ENCODE results near the gene DLG2. TPM values are rescaled to one million over a fixed set of nuclear protein-coding genes. Genes with fewer than 3 reads are reported as not detected.

Gene DLG2
- total and polyA plus RNA-seq, 9 of the 15 experiments (the other 6 are each of a cell fraction or from before 2014, with no cell fraction given): 0.52 to 1.6 (median 0.95) TPM

DNA sequence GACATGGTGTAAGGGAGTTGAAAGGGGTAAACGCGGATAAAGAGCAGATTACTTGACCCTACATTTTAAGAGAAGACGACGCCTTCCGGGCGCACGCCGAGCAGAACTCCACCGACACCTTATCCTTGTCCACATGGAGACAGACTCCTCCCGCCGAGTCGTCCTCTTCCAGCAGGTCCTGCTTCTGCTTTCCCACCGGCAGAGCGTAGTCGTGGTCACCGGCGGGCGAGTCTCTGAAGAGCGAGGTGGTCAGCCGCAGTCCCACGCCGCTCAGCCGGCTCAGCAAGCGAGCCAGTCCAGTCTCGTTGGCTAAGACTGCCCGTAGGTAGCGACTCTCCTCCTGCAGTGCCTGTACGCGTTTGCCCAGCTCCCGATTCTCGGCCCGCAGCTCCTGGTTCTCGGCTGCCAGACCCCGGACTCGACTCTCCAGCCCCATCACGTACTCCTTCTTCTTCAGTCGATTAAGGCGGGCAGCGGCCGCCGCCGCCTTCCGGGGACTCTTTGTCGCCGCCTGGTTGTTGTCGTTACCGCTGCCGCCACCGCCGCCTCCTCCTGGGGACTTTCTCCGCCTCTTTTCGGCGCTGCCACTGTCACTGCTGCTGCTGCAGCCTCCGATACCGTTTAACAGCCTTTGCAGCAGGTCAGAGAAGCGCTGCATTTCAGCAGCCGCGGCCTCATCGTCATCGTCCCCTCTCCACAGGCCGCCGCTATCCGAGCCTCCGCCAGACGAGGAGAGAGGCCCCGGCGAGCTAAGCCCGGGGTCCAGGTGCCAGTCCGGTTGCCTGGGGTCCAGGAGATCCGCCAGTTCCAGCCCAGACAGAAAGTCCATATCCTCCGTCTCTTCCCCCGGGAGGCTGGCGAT is 36.8 kb upstream of the DLG2 start (continued):
- TF ChIP-seq ZNF778 (CRISPR knock-in tag; IDR thresholded peaks at IDR 0.05): no peak
- TF ChIP-seq SRSF7 (optimal IDR thresholded peaks at IDR 0.05; ENCODE audit: low read depth, low read length): no peak
- TF ChIP-seq, protein P1, sequence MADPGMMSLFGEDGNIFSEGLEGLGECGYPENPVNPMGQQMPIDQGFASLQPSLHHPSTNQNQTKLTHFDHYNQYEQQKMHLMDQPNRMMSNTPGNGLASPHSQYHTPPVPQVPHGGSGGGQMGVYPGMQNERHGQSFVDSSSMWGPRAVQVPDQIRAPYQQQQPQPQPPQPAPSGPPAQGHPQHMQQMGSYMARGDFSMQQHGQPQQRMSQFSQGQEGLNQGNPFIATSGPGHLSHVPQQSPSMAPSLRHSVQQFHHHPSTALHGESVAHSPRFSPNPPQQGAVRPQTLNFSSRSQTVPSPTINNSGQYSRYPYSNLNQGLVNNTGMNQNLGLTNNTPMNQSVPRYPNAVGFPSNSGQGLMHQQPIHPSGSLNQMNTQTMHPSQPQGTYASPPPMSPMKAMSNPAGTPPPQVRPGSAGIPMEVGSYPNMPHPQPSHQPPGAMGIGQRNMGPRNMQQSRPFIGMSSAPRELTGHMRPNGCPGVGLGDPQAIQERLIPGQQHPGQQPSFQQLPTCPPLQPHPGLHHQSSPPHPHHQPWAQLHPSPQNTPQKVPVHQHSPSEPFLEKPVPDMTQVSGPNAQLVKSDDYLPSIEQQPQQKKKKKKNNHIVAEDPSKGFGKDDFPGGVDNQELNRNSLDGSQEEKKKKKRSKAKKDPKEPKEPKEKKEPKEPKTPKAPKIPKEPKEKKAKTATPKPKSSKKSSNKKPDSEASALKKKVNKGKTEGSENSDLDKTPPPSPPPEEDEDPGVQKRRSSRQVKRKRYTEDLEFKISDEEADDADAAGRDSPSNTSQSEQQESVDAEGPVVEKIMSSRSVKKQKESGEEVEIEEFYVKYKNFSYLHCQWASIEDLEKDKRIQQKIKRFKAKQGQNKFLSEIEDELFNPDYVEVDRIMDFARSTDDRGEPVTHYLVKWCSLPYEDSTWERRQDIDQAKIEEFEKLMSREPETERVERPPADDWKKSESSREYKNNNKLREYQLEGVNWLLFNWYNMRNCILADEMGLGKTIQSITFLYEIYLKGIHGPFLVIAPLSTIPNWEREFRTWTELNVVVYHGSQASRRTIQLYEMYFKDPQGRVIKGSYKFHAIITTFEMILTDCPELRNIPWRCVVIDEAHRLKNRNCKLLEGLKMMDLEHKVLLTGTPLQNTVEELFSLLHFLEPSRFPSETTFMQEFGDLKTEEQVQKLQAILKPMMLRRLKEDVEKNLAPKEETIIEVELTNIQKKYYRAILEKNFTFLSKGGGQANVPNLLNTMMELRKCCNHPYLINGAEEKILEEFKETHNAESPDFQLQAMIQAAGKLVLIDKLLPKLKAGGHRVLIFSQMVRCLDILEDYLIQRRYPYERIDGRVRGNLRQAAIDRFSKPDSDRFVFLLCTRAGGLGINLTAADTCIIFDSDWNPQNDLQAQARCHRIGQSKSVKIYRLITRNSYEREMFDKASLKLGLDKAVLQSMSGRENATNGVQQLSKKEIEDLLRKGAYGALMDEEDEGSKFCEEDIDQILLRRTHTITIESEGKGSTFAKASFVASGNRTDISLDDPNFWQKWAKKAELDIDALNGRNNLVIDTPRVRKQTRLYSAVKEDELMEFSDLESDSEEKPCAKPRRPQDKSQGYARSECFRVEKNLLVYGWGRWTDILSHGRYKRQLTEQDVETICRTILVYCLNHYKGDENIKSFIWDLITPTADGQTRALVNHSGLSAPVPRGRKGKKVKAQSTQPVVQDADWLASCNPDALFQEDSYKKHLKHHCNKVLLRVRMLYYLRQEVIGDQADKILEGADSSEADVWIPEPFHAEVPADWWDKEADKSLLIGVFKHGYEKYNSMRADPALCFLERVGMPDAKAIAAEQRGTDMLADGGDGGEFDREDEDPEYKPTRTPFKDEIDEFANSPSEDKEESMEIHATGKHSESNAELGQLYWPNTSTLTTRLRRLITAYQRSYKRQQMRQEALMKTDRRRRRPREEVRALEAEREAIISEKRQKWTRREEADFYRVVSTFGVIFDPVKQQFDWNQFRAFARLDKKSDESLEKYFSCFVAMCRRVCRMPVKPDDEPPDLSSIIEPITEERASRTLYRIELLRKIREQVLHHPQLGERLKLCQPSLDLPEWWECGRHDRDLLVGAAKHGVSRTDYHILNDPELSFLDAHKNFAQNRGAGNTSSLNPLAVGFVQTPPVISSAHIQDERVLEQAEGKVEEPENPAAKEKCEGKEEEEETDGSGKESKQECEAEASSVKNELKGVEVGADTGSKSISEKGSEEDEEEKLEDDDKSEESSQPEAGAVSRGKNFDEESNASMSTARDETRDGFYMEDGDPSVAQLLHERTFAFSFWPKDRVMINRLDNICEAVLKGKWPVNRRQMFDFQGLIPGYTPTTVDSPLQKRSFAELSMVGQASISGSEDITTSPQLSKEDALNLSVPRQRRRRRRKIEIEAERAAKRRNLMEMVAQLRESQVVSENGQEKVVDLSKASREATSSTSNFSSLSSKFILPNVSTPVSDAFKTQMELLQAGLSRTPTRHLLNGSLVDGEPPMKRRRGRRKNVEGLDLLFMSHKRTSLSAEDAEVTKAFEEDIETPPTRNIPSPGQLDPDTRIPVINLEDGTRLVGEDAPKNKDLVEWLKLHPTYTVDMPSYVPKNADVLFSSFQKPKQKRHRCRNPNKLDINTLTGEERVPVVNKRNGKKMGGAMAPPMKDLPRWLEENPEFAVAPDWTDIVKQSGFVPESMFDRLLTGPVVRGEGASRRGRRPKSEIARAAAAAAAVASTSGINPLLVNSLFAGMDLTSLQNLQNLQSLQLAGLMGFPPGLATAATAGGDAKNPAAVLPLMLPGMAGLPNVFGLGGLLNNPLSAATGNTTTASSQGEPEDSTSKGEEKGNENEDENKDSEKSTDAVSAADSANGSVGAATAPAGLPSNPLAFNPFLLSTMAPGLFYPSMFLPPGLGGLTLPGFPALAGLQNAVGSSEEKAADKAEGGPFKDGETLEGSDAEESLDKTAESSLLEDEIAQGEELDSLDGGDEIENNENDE (IDR thresholded peaks at IDR 0.05; ENCODE audit: low read depth, low read length): no peak
- TF ChIP-seq, protein P2, sequence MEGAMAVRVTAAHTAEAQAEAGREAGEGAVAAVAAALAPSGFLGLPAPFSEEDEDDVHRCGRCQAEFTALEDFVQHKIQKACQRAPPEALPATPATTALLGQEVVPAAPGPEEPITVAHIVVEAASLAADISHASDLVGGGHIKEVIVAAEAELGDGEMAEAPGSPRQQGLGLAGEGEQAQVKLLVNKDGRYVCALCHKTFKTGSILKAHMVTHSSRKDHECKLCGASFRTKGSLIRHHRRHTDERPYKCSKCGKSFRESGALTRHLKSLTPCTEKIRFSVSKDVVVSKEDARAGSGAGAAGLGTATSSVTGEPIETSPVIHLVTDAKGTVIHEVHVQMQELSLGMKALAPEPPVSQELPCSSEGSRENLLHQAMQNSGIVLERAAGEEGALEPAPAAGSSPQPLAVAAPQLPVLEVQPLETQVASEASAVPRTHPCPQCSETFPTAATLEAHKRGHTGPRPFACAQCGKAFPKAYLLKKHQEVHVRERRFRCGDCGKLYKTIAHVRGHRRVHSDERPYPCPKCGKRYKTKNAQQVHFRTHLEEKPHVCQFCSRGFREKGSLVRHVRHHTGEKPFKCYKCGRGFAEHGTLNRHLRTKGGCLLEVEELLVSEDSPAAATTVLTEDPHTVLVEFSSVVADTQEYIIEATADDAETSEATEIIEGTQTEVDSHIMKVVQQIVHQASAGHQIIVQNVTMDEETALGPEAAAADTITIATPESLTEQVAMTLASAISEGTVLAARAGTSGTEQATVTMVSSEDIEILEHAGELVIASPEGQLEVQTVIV (CRISPR knock-in tag; IDR thresholded peaks at IDR 0.05; ENCODE audit: borderline replicate concordance): no peak
- TF ChIP-seq WHSC1 (IDR thresholded peaks at IDR 0.05; ENCODE audit: low read length): no peak
- TF ChIP-seq, protein P3, sequence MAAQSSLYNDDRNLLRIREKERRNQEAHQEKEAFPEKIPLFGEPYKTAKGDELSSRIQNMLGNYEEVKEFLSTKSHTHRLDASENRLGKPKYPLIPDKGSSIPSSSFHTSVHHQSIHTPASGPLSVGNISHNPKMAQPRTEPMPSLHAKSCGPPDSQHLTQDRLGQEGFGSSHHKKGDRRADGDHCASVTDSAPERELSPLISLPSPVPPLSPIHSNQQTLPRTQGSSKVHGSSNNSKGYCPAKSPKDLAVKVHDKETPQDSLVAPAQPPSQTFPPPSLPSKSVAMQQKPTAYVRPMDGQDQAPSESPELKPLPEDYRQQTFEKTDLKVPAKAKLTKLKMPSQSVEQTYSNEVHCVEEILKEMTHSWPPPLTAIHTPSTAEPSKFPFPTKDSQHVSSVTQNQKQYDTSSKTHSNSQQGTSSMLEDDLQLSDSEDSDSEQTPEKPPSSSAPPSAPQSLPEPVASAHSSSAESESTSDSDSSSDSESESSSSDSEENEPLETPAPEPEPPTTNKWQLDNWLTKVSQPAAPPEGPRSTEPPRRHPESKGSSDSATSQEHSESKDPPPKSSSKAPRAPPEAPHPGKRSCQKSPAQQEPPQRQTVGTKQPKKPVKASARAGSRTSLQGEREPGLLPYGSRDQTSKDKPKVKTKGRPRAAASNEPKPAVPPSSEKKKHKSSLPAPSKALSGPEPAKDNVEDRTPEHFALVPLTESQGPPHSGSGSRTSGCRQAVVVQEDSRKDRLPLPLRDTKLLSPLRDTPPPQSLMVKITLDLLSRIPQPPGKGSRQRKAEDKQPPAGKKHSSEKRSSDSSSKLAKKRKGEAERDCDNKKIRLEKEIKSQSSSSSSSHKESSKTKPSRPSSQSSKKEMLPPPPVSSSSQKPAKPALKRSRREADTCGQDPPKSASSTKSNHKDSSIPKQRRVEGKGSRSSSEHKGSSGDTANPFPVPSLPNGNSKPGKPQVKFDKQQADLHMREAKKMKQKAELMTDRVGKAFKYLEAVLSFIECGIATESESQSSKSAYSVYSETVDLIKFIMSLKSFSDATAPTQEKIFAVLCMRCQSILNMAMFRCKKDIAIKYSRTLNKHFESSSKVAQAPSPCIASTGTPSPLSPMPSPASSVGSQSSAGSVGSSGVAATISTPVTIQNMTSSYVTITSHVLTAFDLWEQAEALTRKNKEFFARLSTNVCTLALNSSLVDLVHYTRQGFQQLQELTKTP (IDR thresholded peaks at IDR 0.05; ENCODE audit: low read depth in 1 of 2, partially characterized antibody in 2 of 2): no peak
- no peak for TF ChIP-seq ZNF175 (CRISPR knock-in tag; IDR thresholded peaks at IDR 0.05; ENCODE audit: low read depth)
- no peak for TF ChIP-seq KLF6 (CRISPR knock-in tag; IDR thresholded peaks at IDR 0.05; ENCODE audit: borderline replicate concordance)

Measured in K562 (cell line).